Neuron (in vitro differentiated cells): Measurements from ENCODE around the gene FHIT.

Source experiments
- H2AFZ ChIP-seq: one replicate; pipeline ENCODE4 v1.6.1; 2013; ENCODE audit warnings: low read depth, mild to moderate bottlenecking, inconsistent platforms, low read length, moderate library complexity
- H3K27me3 ChIP-seq: one replicate; pipeline ENCODE4 v1.6.1; 2013; ENCODE audit warnings: low read length; ENCODE audit not compliant: insufficient read depth
- H3K36me3 ChIP-seq: one replicate; pipeline ENCODE4 v1.6.1; 2013; ENCODE audit warnings: low read length; ENCODE audit not compliant: insufficient read depth
- H3K4me1 ChIP-seq: one replicate; pipeline ENCODE4 v1.6.1; 2013; ENCODE audit warnings: low read length; ENCODE audit not compliant: insufficient read depth
- H3K4me3 ChIP-seq: 2 replicates; pipeline ENCODE4 v1.5.1; 2013; ENCODE audit warnings: mild to moderate bottlenecking, low read length, moderate library complexity
- H3K9me3 ChIP-seq: one replicate; pipeline ENCODE4 v1.6.1; 2013; ENCODE audit warnings: low read length

The FHIT gene

DNA sequence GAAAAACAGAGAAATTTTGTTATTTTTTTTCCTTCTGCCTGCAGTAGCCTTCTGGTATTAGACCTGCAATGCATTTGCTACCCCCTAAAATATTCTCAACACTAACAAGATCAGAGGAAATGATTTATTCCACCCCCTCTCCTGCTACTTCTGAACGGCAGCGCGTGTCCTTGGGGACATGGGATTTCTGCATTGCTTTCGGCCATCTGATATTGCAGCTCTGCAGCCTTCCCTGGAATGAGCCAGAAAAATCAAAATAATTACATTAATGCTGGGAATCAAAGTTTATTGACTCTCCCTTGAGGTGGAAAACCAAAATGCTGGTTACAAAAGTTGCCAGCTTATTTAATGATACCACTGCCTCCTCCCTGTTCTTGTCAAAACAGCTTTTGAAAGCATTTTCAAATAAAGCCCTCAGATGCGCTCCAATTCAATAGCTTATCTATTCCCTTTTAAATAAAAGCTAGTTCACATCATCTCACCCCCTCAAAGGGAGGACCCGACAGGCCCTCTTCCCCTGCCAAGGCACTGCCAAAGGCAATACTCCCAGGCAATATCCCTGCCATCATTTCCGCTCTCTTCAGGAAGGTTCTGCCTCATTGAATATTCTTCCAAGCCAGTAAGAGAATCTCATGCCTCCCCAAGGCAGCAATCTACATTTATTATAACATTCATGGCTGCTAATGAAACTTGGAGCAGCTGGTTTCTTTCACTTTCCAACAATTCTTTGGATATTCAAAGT is 96.6 kb downstream of the FHIT start:
- no peaks in the 10 kb centered on the region for H3K27me3 ChIP-seq
- H3K36me3 ChIP-seq = no peaks in the 10 kb centered on the region
- no peak overlapping the region for H2AFZ ChIP-seq
- no peak overlapping the region for H3K4me3 ChIP-seq
- H3K4me1 ChIP-seq = peaks cover 2% of the 10 kb centered on the region
- H3K9me3 ChIP-seq = no peaks in the 10 kb centered on the region

DNA sequence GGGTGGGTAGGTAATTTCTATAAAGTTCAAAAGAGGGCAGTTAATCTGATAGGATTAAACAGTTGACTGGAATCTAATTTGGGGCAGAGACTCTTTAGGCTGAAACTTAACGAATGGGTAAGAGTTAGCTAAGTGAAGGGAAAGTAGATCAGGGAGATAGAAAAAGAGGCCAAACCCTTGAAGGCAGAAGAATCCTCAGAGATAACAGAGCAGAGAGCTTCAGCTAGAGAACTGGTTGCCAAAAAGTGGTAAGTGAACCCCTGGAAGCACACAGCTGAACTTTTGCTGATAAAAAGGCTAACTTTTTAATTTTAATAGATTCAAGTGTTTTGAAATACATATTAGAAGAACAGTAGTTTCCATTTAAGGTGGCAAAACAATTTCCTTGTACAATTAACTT is 99.2 kb downstream of the FHIT start:
- Histone ChIP-seq H3K27me3 (no peaks in the 10 kb centered on the region), H3K4me3 (no peak overlapping the region), H2AFZ (no peak overlapping the region), H3K9me3 (no peaks in the 10 kb centered on the region), H3K4me1 (peaks cover 2% of the 10 kb centered on the region), H3K36me3 (no peaks in the 10 kb centered on the region)

- Histone ChIP-seq H3K9me3 (no peaks in the 10 kb centered on the region), H3K4me3 (no peak overlapping the region), H3K36me3 (no peaks in the 10 kb centered on the region), H3K4me1 (no peaks in the 10 kb centered on the region), H2AFZ (no peak overlapping the region), H3K27me3 (no peaks in the 10 kb centered on the region)
These were observed 102.0 kb downstream of the FHIT start for GRCh38 chr3:61149236-61149635.

GRCh38 chr3:61146010-61146890 is 105.0 kb downstream of the FHIT start:
- Histone ChIP-seq H3K4me3 (no peak overlapping the region), H3K36me3 (no peaks in the 10 kb centered on the region), H3K9me3 (no peaks in the 10 kb centered on the region), H3K4me1 (peaks cover 11% of the 10 kb centered on the region), H2AFZ (no peak overlapping the region), H3K27me3 (no peaks in the 10 kb centered on the region)

GRCh38 chr3:61141697-61142096 is 109.6 kb downstream of the FHIT start:
- Histone ChIP-seq H3K9me3 (no peaks in the 10 kb centered on the region), H3K27me3 (no peaks in the 10 kb centered on the region), H3K4me3 (peak overlapping the region; percentile 32), H3K4me1 (peaks cover 17% of the 10 kb centered on the region), H2AFZ (peak overlapping the region; percentile 73), H3K36me3 (no peaks in the 10 kb centered on the region)

DNA sequence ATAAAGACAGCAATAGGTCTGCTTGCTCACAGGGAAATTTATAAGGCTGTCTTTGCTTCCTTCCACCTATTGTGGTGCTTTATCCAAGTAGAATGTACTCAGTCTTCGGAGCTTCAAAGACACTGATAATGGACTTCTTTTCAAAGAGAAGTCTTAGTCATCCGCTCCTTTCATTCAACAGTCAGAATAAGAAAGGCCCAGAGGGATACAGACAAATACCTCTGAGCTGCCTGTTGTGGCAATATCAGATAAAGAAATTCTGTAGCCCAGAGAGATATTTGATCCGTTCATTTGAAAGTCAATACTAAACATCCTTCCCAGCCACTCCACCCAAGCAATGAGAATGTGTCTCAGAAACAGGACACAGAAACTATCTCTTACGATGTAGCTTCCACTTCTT is 110.0 kb downstream of the FHIT start:
- Histone ChIP-seq H3K4me3 (peak overlapping the region; percentile 32), H3K4me1 (peaks cover 17% of the 10 kb centered on the region), H2AFZ (peak overlapping the region; percentile 73), H3K36me3 (no peaks in the 10 kb centered on the region), H3K9me3 (no peaks in the 10 kb centered on the region), H3K27me3 (no peaks in the 10 kb centered on the region)

DNA sequence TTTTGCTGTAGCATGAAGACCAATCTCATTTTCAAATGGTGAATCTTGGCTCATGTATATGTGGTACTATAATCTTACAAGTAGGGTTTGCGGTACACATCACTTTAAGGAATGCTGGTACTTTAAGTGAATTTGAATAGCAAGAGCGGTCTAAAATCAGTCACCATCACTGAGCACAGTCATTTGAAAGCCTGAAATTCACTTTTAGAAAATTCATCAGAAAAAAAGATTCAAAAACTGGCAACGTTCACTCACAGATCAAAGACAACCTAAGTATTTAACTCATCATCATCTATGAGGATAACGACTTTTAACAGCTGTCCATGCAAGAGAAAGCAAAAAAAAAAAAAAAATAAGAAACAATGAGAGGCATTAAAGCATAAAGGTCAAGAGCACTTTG is 111.6 kb downstream of the FHIT start:
- no peaks in the 10 kb centered on the region for H3K36me3 ChIP-seq
- no peaks in the 10 kb centered on the region for H3K9me3 ChIP-seq
- H3K4me1 ChIP-seq = peaks cover 17% of the 10 kb centered on the region

GRCh38 chr3:61138401-61138800 is 112.9 kb downstream of the FHIT start:
- Histone ChIP-seq H2AFZ (no peak overlapping the region), H3K4me1 (peaks cover 17% of the 10 kb centered on the region), H3K4me3 (no peak overlapping the region), H3K9me3 (no peaks in the 10 kb centered on the region), H3K27me3 (no peaks in the 10 kb centered on the region), H3K36me3 (no peaks in the 10 kb centered on the region)

More for the DNA sequence above, 111.6 kb downstream of the FHIT start:
- no peaks in the 10 kb centered on the region for H3K27me3 ChIP-seq
- no peak overlapping the region for H3K4me3 ChIP-seq
- H2AFZ ChIP-seq = no peak overlapping the region

GRCh38 chr3:61136191-61136590 is 115.1 kb downstream of the FHIT start:
- H3K4me3 ChIP-seq = no peak overlapping the region
- H3K9me3 ChIP-seq = no peaks in the 10 kb centered on the region
- no peaks in the 10 kb centered on the region for H3K36me3 ChIP-seq

DNA sequence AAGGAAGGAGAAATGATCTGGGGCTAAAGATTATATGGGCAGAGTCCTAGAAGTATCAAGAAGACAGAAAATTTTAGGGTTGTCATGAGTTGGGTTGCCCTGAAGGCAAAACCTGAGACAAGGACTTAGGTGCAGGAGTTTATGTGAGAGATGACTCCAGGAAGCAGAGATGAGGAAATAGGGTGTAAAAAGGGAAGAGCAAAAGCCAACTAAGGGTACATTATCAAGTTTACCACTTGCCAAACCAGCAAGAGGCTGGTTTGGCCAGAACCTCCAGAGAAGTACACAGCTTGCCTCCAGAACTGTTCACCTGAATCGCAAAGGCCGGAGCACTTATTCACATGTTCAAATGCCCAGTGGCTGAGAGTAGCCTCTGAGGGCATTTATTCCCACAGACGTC is 116.7 kb downstream of the FHIT start:
- H3K4me3 ChIP-seq = no peak overlapping the region
- H3K27me3 ChIP-seq = no peaks in the 10 kb centered on the region
- no peaks in the 10 kb centered on the region for H3K9me3 ChIP-seq
- no peaks in the 10 kb centered on the region for H3K36me3 ChIP-seq
- H2AFZ ChIP-seq = no peak overlapping the region
- H3K4me1 ChIP-seq = no peaks in the 10 kb centered on the region

More at GRCh38 chr3:61136191-61136590, 115.1 kb downstream of the FHIT start:
- Histone ChIP-seq H2AFZ (no peak overlapping the region), H3K27me3 (no peaks in the 10 kb centered on the region), H3K4me1 (peaks cover 5% of the 10 kb centered on the region)

DNA sequence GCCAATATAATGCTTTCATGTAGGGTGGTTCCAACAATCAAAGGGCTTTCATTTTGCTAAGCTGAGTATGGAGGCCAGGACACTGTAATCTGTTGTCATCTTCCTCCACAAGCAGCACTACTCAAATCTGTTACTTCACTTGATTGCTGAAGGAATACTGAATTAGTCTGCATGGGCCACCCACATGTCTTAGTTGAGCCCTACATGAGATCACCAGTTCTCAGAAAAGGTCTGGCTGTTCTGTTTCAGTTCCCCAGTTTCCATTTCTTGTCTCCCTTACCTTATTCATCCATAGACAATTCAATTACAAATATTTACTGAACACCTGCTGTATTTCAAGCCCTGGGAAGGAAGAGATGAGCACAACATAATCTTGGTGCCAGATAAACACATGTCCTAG is 119.2 kb downstream of the FHIT start:
- H3K4me3 ChIP-seq = no peak overlapping the region
- H3K27me3 ChIP-seq = no peaks in the 10 kb centered on the region
- no peaks in the 10 kb centered on the region for H3K36me3 ChIP-seq
- no peaks in the 10 kb centered on the region for H3K9me3 ChIP-seq
- no peaks in the 10 kb centered on the region for H3K4me1 ChIP-seq
- H2AFZ ChIP-seq = no peak overlapping the region

GRCh38 chr3:61118830-61119229 is 132.4 kb downstream of the FHIT start:
- Histone ChIP-seq H3K4me3 (no peak overlapping the region), H3K36me3 (no peaks in the 10 kb centered on the region), H2AFZ (no peak overlapping the region), H3K4me1 (no peaks in the 10 kb centered on the region), H3K27me3 (no peaks in the 10 kb centered on the region), H3K9me3 (no peaks in the 10 kb centered on the region)

DNA sequence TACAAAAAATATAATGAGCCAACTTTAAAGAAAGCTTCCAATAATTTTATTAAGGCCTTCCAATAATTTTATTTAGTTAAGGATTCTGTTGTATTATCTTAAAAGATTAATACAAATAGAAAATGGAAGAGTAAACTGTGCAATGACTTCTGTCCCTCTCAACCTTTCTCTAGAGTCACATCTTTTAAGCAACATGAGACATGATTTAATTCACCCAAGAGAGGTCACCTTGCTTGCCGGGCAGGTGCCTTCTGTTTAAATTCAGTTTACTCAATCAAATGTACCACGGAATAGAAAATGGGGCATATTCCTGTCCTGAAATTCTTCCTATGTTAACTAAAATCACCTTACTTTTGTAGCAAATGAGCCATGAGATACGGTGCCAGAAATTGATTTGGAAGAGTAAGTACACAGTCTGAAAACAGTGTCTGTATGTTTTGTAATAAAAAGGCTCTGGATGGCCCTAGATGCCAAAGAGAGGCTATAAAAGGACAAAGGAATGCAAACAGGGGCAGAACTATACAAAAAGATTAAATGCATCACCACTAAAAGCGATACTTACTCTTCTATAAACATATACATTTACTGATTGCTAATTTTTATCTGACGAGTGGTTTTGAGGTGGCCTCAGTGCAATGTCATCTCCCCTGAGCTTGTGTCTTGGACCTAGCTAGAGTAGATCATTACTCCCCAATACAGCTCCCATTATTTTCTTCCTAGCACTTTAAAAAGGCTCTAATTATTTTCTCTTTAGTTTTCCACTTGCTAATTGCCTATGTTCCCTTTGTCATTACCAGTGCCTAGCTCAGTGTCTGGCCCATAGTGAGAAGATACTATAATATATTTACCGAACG is 134.0 kb downstream of the FHIT start:
- Histone ChIP-seq H3K27me3 (no peaks in the 10 kb centered on the region), H3K4me3 (no peak overlapping the region), H3K4me1 (no peaks in the 10 kb centered on the region), H2AFZ (no peak overlapping the region), H3K9me3 (no peaks in the 10 kb centered on the region), H3K36me3 (no peaks in the 10 kb centered on the region)
